Measurements from ENCODE around the gene EPG5. TPM values are rescaled to one million over a fixed set of nuclear protein-coding genes. Genes with fewer than 3 reads are reported as not detected.

Gene EPG5
- total RNA-seq, 1 experiment from 2014 or later = 12.9 TPM

GRCh38 chr18:45836242-45837205, 130.6 kb downstream of the EPG5 start:
- TF ChIP-seq TCF7L2 (IDR thresholded peaks at IDR 0.05; ENCODE audit: low read depth, low read length) = no peak
- no peak for TF ChIP-seq SIN3A (IDR thresholded peaks at IDR 0.05; ENCODE audit: borderline replicate concordance, insufficient read depth, low read depth, low read length)
- no peak for TF ChIP-seq REST (IDR thresholded peaks at IDR 0.05; ENCODE audit: insufficient read depth in 1 of 2, low read depth in 2 of 2, low read length in 1 of 2)
- Histone ChIP-seq H3K27me3 (ENCODE audit: control insufficient read depth, insufficient read depth, low read length) (no peaks in the 10 kb centered on the region), H3K4me1 (ENCODE audit: control insufficient read depth, insufficient read depth, low read length) (peaks cover 3% of the 10 kb centered on the region; the same call in 1 of the 2 replicates), H3K4me3 (ENCODE audit: low read depth in 2 of 2, low read length in 2 of 2) (no peak overlapping the region), H3K9me3 (ENCODE audit: control insufficient read depth, insufficient read depth, low read depth, low read length) (no peaks in the 10 kb centered on the region), H3K36me3 (ENCODE audit: control insufficient read depth, insufficient read depth, low read length) (no peaks in the 10 kb centered on the region), H3K27ac (ENCODE audit: low read length) (no peak overlapping the region)
- ATAC-seq (no peak), DNase-seq (ENCODE audit: low read depth, low spot score) (no peak)
- ChIA-PET CTCF (no interaction called here), POLR2A (interaction anchor here (0.6 to 0.8 kb wide), 2 partner anchors 61 to 853 kb away, joined by 4 to 6 read pairs; no protein-coding TSS in a partner anchor)
- BruUV-seq (replicated peaks) = no TSS peak
- in situ Hi-C loops (cut with HindIII; ENCODE audit: low pct_unique_long_range_greater_than_20kb, low sequenced_read_pairs) (no loop called here), intact Hi-C loops (cut with micrococcal nuclease; ENCODE audit: unreplicated experiment) (loop anchor here (5.0 kb wide), 1 partner anchor 114 kb away; the partner anchor contains the start of gene SLC14A1)

DNA sequence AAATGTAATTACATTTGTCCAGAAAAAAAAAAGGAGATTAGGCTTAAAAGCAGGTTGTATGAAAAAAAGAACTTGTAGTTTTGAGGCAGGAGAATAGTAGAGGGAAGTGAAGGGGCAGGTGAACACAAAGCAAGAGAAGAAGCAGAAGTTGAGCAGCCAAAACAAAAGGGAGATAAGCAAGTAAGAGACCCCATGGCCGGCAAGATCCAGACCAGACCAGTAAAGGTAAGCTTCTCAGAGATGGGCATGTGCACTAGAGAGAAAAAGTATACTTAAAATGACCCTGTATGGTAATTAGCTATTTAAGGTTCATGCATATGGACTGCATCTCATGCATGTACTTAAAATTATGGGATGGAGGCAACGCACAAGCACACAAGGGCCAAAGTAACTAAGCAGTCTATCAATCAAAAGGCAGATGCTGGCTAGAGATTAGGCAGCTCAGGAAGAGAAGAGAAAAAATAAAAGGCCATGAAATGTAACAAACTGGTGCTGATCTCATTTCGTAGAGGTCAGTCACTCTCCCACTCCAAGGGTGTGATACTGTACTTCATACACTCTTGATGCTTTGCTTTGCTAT, 132.0 kb downstream of the EPG5 start:
- Histone ChIP-seq H3K27ac (ENCODE audit: low read length) (peak overlapping the region; percentile 34; the same call in 1 of the 2 replicates), H3K9me3 (ENCODE audit: control insufficient read depth, insufficient read depth, low read depth, low read length) (no peaks in the 10 kb centered on the region), H3K4me1 (ENCODE audit: control insufficient read depth, insufficient read depth, low read length) (peaks cover 3% of the 10 kb centered on the region; the same call in 1 of the 2 replicates), H3K36me3 (ENCODE audit: control insufficient read depth, insufficient read depth, low read length) (no peaks in the 10 kb centered on the region), H3K4me3 (ENCODE audit: low read depth in 2 of 2, low read length in 2 of 2) (no peak overlapping the region), H3K27me3 (ENCODE audit: control insufficient read depth, insufficient read depth, low read length) (no peaks in the 10 kb centered on the region)
- intact Hi-C loops (cut with micrococcal nuclease; ENCODE audit: unreplicated experiment) = loop anchor here (5.0 kb wide), 1 partner anchor 113 kb away; the partner anchor contains the start of gene SLC14A1
- in situ Hi-C loops (cut with HindIII; ENCODE audit: low pct_unique_long_range_greater_than_20kb, low sequenced_read_pairs) = no loop called here
- POLR2A ChIA-PET = no interaction called here
- DNase-seq (ENCODE audit: low read depth, low spot score) (no peak), ATAC-seq (no peak)
- CTCF ChIA-PET = no interaction called here
- no peak for TF ChIP-seq REST (IDR thresholded peaks at IDR 0.05; ENCODE audit: insufficient read depth in 1 of 2, low read depth in 2 of 2, low read length in 1 of 2)
- no peak for TF ChIP-seq POLR2AphosphoS5 (IDR thresholded peaks at IDR 0.05; ENCODE audit: low read depth, low read length)
- no peak for TF ChIP-seq CTCF (IDR thresholded peaks at IDR 0.05)
- TF ChIP-seq TCF7L2 (IDR thresholded peaks at IDR 0.05; ENCODE audit: low read depth, low read length) = no peak
- no peak for TF ChIP-seq SIN3A (IDR thresholded peaks at IDR 0.05; ENCODE audit: borderline replicate concordance, insufficient read depth, low read depth, low read length)
- no TSS peak for BruUV-seq (replicated peaks)

Data from Panc1 (cell line).